Measurements from ENCODE around the gene FAM83E. TPM values are rescaled to one million over a fixed set of nuclear protein-coding genes. Genes with fewer than 3 reads are reported as not detected.

Gene FAM83E
- polyA plus RNA-seq, 1 experiment = not detected

DNA sequence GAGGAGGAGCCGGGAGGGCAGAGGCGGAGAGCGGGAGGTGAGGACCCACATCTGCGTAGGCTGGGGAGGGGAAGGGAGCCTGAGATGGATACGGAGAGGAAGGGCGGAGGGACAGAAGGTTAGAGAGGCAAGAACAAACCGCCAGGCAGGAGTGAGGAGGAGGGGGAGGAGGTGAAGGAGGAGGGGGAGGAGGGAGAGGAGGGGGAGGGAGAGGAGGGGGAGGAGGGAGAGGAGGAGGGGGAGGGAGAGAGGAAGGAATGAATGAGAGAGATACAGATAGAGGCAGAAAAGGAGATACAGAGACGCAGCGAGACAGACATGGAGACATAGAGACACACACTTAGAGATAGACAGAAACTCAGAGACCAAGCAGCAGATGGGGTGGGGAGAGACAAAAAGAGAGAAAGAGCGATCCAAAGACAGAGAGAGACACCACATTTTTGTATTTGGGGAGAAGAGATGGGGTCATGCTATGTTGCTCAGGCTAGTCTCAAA lies 31.9 kb upstream of the FAM83E start:
- TF ChIP-seq, protein P1, sequence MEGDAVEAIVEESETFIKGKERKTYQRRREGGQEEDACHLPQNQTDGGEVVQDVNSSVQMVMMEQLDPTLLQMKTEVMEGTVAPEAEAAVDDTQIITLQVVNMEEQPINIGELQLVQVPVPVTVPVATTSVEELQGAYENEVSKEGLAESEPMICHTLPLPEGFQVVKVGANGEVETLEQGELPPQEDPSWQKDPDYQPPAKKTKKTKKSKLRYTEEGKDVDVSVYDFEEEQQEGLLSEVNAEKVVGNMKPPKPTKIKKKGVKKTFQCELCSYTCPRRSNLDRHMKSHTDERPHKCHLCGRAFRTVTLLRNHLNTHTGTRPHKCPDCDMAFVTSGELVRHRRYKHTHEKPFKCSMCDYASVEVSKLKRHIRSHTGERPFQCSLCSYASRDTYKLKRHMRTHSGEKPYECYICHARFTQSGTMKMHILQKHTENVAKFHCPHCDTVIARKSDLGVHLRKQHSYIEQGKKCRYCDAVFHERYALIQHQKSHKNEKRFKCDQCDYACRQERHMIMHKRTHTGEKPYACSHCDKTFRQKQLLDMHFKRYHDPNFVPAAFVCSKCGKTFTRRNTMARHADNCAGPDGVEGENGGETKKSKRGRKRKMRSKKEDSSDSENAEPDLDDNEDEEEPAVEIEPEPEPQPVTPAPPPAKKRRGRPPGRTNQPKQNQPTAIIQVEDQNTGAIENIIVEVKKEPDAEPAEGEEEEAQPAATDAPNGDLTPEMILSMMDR (IDR thresholded peaks at IDR 0.05; ENCODE audit: low read depth, low read length) = no peak
- Histone ChIP-seq H3K4me3 (ENCODE audit: low read depth, low read length) (peak overlapping the region; percentile 44), H3K27ac (ENCODE audit: low read depth, low read length) (no peak overlapping the region), H3K27me3 (ENCODE audit: control insufficient read depth, insufficient read depth, low read length) (peaks cover 2% of the 10 kb centered on the region), H3K9me3 (ENCODE audit: control insufficient read depth, insufficient read depth, low read length) (0 out of 2 replicates have a peak, but pooled peaks cover 6% of the 10 kb centered on the region)
- DNase-seq (ENCODE audit: low read depth, low spot score) = no peak
- POLR2A ChIA-PET = interaction anchor here (0.6 to 2.4 kb wide), 3 partner anchors 28 to 198 kb away, joined by 8 to 11 read pairs (median 10); partner anchors contain the start of genes RPL18 and SPHK2
- CTCF ChIA-PET = interaction anchor here (1.3 to 2.3 kb wide), 3 partner anchors 141 to 197 kb away, joined by 3 to 19 read pairs (median 9); no protein-coding TSS in a partner anchor

DNA sequence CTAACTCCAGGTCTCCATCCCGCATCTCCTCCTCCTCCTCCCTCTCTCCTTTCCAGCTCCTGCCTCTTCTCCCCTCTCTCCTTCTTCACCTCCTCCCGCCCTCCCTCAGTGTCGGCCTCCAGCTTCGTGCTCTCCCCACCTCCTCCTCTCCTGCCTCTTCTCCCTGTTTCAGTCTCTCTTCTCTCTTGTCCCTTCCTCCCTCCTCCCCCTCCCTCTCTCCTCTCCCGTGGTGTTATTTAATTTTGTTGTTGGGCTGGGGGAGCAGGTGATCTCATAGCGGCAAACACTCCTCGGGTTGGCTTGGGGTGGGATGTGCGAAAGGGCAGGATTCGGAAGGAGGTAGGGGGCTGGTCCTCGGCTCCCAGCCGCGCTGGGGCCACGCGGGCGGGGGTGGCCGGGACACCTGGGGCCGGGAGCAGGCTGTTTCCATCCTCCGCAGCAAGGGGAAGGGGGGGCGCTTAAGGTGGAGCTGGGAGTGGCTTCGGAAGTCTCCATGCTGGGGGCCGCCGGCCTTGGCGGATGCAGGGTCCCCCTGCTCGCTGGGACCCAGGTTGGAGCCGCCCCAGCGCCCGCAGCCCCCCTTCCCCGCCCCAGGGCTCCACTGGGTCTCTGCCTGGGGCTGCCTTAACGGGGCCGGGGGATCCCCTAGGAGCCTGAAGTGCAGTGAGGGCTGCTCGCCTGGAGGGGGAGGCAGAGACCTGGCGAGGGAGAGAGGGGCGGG lies 31.3 kb upstream of the FAM83E start, which contains the start of gene CA11:
Gene CA11 (minus strand): TSS at position 187 of the 721 bp plus-strand sequence. CDS start 555 bp downstream, outside the sequence.
- POLR2A ChIA-PET = interaction anchor here (0.5 to 2.4 kb wide), 9 partner anchors 9 to 198 kb away, joined by 3 to 11 read pairs (median 5); partner anchors contain the start of genes DBP, RPL18 and SPHK2

DNA sequence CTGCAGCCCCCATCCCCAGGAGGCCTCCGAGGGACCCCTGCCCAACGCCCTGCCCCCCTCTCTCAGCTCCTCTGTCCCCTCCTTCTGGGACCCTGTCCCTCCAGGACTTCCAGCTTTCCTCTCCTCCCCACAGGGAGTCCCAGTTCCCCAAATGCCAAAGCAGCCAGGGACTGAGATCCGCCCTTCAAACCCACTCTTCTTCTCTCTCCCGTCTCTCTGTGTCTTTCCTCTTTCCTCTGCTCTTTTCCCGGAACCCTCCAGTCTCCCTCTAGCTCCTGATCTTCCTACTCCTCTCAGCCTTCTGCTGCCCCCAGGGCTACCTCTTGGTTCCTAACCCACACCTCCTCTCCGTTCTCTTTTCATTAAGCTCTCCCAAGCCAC lies 30.7 kb upstream of the FAM83E start:
- DNase-seq (ENCODE audit: low read depth, low spot score) = no peak
- Histone ChIP-seq H3K9me3 (ENCODE audit: control insufficient read depth, insufficient read depth, low read length) (no peaks in the 10 kb centered on the region), H3K27ac (ENCODE audit: low read depth, low read length) (no peak overlapping the region), H3K4me3 (ENCODE audit: low read depth, low read length) (peak overlapping the region; percentile 60), H3K27me3 (ENCODE audit: control insufficient read depth, insufficient read depth, low read length) (peaks cover 2% of the 10 kb centered on the region)
- POLR2A ChIA-PET = interaction anchor here (0.6 to 2.4 kb wide), 7 partner anchors 9 to 192 kb away, joined by 3 to 11 read pairs (median 4); partner anchors contain the start of genes DBP, RPL18 and SPHK2
- CTCF ChIA-PET = interaction anchor here (0.8 to 2.3 kb wide), 10 partner anchors 11 to 325 kb away, joined by 3 to 19 read pairs (median 6); partner anchors contain the start of gene HSD17B14
- TF ChIP-seq, protein P1 (IDR thresholded peaks at IDR 0.05; ENCODE audit: low read depth, low read length) = no peak

More for the DNA sequence above, 31.3 kb upstream of the FAM83E start, which contains the start of gene CA11:
- Histone ChIP-seq H3K4me3 (ENCODE audit: low read depth, low read length) (peak within 1 kb of the TSS; percentile 60), H3K9me3 (ENCODE audit: control insufficient read depth, insufficient read depth, low read length) (0 out of 2 replicates have a peak, but pooled peaks cover under 1% of the 10 kb centered on the region), H3K27me3 (ENCODE audit: control insufficient read depth, insufficient read depth, low read length) (peaks cover 2% of the 10 kb centered on the region), H3K27ac (ENCODE audit: low read depth, low read length) (peak within 1 kb of the TSS; percentile 21)
- DNase-seq (ENCODE audit: low read depth, low spot score) = no peak
- TF ChIP-seq, protein P1 (IDR thresholded peaks at IDR 0.05; ENCODE audit: low read depth, low read length) = peak; percentile 84
- CTCF ChIA-PET = interaction anchor here (0.8 to 2.3 kb wide), 10 partner anchors 10 to 324 kb away, joined by 3 to 19 read pairs (median 6); partner anchors contain the start of gene HSD17B14

GRCh38 chr19:48644839-48645619 lies 30.2 kb upstream of the FAM83E start:
- peak overlapping the region; percentile 21 for H3K27ac ChIP-seq (ENCODE audit: low read depth, low read length)
- CTCF ChIA-PET = interaction anchor here (0.6 to 2.3 kb wide), 11 partner anchors 11 to 443 kb away, joined by 3 to 19 read pairs (median 6); partner anchors contain the start of gene HSD17B14

More at GRCh38 chr19:48644839-48645619, 30.2 kb upstream of the FAM83E start:
- peaks cover 2% of the 10 kb centered on the region for H3K27me3 ChIP-seq (ENCODE audit: control insufficient read depth, insufficient read depth, low read length)
- H3K9me3 ChIP-seq (ENCODE audit: control insufficient read depth, insufficient read depth, low read length) = no peaks in the 10 kb centered on the region
- H3K4me3 ChIP-seq (ENCODE audit: low read depth, low read length) = peak overlapping the region; percentile 60
- TF ChIP-seq, protein P1 (IDR thresholded peaks at IDR 0.05; ENCODE audit: low read depth, low read length) = no peak
- no peak for DNase-seq (ENCODE audit: low read depth, low spot score)
- POLR2A ChIA-PET = interaction anchor here (0.6 to 2.4 kb wide), 7 partner anchors 8 to 194 kb away, joined by 3 to 11 read pairs (median 3); partner anchors contain the start of genes DBP, RPL18 and SPHK2

Measured in AG04450 (cell line).